Ammon's horn (tissue), 1 donor: ENCODE data around the gene PEX5L.
A peak's percentile ranks its signal among the peaks of the same experiment; 100 is the strongest.

Source experiments
- DNase-seq: peaks from one replicate; pipeline ENCODE4 v3.0.0-alpha.2; 2016; ENCODE audit warnings: low spot score

Gene PEX5L

DNA sequence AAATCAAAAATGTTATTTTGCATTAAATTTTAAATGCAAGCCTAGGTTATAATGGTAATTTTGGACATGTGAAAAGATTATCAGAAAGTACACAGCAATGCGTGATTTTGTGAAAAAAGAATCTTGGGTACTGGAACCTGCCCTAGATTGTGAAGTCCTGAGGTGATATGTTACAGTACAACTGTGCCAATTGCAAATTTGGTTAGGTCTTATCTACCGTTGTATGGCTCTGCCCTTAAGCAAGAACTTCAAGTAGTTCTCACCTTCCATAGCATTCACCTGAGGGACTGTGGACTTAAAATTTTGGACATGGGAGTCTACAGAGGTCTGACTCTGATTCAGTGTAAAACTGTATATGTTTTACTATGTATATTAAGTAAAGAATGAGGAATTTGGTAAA, 140.2 kb downstream of the PEX5L start:
- no peak for DNase-seq

DNA sequence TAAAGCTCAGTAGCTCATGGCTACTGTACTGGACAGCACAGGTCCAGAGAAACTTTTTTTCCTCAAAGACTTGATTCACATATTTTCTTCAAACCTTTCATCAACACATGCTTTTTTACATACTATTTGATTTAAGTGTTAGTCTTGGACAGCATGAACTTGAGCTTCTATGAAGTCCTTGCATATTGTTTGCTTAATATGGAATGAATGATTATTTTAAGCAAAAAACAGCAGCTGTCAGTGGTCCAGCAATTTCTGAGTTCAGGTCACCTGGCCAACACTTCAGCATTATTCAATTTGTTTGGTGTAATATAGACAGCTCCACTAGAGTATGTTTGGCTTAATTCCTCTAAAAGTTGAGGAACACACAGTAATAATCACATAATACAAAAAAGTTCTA, 141.4 kb downstream of the PEX5L start:
- DNase-seq = no peak

DNA sequence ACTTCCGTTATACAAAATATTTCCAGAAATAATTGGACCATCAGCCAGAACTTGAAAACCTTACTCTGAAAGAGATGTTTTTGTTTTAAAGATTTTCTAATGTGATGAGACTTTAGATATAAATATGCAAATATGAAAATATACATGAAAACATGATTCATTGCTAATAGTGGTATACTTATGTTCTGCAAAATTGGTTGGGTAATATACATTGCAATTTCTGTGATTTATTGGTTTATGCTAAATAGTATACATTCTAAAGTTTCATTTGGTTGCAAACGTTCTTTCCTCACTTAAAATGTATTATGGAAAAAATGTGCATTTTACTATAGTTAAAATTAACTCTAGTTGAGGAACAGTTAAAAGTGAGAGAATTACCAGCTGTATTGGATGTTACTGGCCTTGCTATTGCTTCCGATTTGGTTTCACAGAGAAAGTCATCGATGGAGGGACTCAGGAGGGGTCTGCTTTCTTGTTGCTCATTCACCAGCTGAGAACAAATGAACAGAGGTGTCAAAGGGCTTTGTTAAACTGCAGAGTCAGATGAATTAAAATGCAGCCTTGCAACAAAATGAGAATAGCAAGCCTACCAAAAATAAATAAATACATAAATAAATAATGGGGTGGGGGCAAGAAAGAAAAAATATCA, 149.3 kb downstream of the PEX5L start:
- no peak for DNase-seq

DNA sequence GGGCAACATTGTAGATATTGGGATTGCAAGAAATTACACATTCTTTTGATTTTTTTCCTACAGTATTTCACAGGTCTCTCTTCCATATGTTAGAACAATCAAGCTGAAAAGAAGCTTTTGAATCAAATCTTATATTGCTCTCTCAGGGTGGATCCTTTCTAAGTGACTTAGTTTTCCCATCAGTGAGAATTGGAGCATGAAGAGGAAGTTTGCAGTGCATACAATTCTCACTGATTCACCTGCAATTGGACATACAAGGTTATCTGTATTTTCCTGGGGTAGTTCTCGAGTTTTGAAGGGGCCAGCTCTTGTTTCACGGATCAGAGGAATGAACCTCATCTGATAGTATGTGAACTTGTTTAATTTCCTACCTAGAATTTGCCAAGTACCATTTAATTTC, 150.8 kb downstream of the PEX5L start:
- no peak for DNase-seq

DNA sequence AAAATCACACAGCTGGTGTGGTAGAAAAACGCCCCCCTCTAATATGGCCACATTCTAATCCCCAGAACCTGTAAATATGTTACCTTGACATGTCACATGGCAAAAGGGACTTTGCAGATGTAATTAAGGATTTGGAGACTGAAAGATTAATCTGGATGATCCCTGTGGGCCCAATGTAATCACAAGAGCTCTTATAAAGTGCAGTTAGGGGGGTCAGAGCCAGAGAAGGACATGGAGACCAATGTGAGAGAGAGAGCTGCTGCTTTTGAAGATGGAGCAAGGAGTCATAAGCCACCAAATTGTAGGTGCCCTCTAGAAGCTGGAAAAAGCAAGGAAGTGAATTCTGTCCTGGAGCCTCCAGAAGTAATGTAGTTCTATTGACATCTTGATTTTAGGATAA, 152.6 kb downstream of the PEX5L start:
- DNase-seq = no peak

DNA sequence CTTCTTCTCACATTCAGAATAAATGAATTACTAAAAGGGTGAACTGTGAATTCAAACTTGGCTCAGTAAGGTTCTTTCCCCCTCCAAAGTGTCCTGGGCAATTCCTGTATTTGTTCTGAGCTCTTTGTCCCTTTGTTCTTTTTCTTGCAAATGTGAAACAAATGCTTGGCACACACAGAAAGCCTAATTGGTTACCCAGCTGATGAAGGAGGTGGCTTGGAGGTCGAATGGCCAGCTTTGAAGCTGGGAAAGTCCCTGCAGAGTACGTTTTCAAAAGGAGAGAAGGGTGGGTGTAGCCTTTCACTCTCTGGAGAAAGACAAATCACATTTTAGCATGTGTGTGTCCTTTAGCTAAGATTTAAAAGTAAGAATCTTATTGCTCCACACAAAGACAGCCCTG, 154.4 kb downstream of the PEX5L start:
- peak; percentile 21 for DNase-seq

DNA sequence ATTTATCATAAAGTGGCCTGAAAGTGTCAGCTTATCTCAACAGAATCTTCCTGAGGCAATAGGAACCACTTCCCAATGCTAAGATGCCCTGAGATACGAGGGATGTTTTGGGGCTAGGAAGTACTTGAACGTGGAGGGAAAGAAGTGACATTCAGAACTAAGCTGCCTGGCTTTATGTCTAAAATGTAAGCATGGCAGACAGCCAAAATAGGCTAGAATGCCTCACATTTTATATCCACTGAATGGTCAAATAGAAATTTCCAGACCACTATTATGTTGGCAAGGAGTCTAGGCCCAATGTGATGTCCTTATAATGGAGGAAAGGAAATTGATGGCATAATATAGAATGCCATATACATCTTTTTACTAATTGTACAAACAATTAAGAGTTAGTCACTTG, 154.9 kb downstream of the PEX5L start:
- no peak for DNase-seq

DNA sequence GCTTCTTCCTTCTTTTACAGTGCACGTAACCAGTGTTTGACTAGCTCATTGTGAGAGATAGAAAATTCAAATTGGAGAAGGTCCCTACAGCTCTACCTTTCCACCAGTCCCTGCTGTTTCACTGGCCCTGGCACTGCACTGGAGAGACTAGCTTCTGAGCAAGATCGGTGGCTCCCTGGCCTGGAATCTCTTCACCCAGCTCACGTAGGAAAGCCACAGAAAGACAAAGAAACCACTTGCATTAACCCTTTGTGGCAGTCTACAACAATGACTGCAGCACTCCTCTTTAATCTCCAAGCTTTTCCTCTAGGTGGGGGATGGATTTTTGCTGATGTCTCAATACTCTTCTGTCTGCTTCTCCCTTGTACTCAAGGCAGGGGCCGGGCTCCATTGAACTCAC, 155.9 kb downstream of the PEX5L start:
- no peak for DNase-seq

DNA sequence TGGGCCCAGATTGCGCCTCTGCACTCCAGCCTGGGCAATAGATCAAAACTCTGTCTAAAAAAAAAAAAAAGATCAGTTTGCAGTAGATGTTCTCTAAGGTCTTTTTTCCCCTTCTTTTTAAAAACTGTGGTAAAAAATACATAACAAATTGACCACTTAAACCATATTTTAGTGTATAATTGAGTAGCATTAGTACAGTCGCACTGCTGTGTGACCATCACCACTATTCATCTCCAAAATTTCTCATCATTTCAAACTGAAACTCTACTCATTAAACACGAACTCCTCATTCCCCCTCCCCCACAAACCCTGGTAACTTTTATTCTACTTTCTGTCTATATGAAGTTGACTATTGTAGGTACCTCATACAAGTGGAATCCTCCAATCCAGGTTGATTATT, 160.3 kb downstream of the PEX5L start:
- no peak for DNase-seq

DNA sequence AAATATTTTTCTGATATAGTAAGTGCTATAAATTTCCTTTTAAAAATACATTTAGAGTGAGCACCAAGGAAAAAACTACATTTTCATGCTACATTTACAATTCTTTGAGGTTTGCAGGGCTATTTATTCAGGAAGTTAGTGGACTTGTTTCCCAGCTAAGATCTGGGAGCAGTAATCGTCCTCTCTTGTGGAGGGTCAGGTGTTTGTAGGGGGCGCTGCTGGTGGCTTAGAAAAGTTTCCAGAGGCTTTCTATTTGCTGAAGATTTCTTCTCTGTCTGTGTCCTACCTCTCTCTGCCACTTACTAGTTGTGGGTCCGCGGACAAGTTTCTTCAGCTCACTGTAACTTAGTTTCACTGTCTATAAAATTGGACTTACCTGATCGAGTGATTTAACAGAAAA, 163.9 kb downstream of the PEX5L start:
- no peak for DNase-seq

DNA sequence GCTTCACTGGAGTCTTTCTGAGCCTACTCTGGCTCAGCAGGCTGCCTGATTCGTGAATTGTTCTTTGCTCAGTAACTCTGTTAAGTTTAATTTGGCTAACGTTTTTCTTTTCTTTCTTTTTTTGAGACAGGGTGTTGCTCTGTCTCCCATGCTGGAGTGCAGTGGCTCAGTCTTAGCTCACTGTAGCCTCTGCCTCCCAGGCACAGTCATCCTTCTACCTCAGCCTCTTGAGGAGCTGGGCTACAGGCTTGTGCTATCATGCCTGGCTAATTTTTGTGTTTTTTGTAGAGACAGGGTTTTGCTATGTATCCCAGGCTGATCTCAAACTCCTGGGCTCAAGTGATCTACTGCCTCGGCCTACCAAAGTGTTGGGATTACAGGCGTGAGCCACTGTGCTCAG, 165.0 kb downstream of the PEX5L start:
- no peak for DNase-seq

DNA sequence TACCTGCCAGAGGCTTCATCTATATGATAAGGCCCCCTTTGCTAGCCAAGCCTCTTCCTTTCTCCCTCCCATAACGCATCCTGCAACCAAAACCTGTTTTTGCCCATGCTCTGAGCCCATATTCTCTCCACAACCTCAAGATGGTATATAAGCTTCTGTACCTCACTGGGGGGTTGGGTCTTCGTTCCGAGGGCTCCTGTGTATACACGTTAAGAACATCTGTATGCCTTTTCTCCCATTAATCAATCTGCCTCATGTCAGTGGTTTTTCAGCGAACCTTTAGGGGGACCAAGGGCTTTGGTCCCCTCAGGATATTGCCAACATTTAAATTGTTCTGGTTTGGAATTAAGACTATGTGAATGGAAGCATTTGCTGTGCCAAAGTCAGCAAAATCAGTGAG, 168.0 kb downstream of the PEX5L start:
- DNase-seq = no peak

DNA sequence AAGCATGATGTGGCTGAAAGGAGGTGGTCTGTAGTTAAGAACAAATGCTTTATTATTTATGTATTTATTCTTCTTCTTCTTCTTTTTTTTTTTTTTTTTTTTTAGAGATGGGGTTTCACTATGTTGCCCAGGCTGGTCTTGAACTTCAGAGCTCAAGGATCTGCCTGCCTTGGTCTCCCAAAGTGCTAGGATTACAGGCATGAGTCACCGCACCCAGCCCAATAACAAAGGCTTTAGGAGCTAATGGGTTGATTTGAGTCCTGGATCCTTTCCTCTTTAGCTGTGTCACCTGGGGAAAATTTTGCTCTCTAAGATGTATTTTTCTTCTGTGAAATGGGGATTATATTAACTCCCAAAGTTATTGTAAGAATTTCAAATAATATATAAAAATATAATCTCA, 168.8 kb downstream of the PEX5L start:
- no peak for DNase-seq

DNA sequence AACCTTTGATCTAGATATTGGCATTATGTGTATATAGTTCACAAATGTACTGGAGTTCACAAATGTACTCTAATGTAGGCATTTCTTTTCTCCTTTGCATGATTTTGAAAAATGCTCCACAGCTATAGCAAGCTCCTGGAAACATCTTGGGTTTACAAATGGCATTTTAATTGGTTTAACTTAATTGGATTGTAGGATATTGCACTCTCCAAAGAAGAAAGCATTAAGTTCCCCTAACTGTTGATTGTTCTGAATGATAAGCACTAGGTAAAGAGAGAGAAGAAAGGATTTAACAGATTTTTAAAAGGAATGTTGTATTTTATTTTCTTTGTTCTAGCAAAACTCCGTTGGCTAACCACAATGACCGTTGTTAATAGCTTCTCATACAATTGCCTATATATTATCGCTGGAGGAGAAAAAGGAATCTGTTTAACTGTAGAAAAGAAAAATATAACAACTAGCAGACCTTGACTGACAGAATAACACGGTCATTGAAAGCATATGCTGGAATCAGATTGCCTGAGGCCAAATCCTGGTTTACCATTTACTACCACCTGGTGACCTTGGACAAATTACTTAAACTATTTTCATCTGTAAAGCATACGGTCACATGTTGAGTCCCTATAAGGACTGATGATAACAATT, 170.8 kb downstream of the PEX5L start:
- DNase-seq = no peak

DNA sequence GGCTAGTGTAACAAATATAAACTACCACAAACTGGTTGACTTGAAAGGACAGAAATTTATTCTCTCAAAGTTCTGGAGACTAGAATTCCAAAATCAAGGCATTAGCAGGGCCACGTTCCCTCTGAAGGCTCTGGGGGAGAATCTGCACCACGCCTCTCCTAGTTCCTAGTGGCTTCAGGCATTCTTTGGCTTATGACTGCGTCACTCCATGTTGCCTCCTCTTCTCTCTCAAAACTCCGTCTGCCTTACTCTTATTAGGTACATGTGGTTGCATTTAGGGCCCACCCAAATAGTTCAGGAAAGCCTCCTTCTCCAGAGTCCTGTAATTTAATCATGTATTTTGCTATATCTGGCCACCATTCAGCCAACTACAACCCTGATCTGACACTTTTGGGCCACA, 174.8 kb downstream of the PEX5L start:
- no peak for DNase-seq

DNA sequence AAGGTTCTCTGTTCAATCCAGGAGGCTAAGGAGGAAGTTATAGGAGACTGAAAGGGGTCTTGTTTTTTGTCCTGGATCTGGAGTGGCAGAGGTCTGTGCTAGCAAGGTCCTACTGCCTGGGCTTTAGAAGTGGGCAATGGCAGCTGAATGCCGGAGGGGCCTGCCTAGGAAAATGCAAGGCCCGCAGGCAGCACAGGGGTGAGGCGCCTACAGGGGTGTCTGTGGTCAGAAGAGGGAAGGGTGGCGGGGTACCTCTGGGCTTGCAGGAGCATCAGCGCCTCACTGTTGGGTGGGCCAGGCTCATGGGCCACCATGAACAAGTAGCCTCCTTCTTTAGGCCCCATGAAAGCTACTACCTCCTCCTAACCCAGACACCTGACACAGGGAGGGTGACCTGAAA, 175.4 kb downstream of the PEX5L start:
- DNase-seq = no peak

DNA sequence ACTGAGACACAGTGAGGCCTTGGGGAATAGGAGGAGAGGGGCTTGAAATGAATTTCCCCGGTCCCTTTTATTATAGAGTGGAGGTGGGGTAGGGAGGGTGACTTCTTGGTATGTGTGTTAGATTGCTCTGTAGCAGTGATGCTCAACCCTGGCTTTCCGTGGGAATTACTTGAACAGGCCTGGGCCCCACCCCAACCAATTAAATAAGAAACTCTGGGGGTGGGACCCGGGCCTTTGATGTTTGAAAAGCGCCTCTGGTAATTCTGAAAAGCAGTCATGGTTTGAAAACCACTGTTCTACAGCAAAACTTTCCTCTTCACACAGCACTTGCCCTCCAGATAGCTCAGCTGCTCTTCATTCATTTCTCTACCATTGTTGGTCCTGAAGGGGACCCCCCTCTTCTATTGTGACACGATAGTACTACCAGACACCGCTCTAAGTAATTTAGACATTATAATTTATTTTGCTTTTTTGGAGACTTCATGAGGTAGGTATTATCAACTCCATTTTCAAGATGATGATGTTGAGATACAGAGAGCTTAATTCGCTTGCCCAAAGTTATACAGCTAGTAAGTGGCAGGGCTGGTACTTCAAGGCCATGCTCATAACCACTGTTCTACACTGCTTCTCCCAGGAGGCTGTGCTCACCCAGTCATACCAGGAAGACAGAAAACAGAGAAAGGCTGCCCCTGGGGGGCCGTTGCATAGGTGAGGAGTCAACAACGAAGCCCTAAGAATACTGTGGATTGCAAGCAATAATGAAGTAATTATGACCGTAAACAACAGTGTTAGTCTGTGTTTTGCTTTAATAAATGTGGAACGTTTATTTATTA, 176.2 kb downstream of the PEX5L start:
- no peak for DNase-seq

DNA sequence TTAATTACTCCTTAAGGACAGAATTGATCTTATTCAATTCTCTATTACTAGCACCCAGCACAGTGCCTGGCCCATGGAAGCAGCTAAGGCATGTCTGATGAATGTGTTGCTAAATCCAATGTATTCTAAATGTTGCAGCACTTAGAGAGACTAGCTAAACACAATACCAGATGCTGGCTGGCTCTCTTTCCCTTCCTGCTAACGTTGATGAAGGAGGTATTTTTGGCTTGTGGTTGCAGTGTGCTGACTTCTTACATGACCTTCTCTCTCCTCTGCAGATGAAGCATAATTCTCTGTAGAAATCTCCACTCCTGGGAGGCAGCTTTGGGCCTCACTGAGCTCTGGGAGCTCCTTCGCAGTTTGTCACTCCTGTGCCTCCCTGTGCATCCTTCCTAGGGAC, 183.6 kb downstream of the PEX5L start:
- DNase-seq = no peak

DNA sequence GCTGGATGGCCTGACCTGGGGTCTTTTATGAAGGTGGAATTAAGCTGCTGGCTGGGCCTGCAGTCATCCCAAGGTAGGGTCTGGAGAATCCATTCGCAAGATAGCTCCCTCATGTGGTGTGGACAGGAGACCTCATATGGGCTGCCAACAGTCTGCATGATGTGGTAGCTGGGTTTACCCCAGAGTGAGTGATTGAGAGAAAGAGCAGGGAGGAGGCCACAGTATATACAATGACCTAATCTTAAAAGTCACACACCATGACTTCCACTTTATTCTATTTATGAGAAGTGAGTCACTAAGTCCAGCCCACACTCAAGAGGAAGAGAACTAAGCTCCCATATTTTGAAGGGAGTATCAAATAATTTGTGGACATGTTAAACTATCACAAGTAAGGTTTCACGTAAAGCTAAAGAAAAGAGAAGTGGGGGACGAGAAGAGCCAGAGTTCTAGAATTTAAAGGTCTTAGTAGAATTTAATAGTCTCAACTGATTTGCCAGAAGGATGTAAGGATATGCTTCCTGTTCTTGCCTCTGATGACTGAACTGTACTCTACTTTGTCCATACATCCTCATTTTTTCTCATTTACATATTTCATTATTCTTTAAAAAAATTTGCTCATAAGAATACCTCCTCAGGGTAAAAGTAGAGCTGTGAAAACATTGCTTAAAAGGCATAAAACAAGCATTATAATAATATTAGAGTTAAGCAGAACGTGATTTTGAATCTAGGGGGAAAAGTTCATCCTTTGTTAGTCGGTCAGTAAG, 184.4 kb downstream of the PEX5L start:
- DNase-seq = no peak

DNA sequence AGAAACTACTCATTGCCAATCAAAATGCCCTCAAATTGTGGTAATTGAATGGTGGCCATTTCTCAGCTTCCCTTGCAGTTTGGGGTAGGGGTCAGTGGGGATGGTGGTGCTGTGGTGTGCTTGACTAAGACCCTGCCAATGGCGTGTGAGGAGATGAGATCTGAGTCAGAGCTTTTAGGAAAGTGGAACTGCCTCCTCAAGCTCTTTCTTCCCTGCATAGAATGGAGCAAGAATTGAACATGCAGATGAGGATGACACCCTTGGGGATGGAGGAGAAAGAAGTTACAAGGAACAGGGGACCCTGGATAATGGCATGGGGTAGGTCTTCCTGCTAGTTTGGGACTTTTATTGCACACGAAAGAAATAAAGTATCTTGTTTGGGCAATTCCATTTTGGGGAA, 188.0 kb downstream of the PEX5L start:
- DNase-seq = no peak

DNA sequence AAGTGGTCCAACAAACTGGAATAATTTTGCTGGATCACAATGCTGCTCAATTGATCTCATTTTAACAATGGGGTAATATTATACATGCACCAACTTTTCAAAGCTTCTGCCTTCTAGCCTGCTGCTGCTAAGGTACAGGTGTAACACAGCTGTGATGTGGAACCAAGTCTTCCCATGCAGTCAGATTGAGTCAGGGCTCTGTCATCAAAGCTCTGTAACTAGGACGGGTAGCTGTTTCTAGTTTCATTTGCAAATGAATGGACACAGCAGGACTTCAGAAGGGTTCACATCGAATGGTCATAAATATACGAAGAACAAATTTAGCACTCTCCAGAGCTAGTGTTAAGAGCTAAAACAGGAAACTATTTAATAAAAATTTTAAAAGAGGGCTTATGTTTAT, 194.7 kb downstream of the PEX5L start:
- no peak for DNase-seq

DNA sequence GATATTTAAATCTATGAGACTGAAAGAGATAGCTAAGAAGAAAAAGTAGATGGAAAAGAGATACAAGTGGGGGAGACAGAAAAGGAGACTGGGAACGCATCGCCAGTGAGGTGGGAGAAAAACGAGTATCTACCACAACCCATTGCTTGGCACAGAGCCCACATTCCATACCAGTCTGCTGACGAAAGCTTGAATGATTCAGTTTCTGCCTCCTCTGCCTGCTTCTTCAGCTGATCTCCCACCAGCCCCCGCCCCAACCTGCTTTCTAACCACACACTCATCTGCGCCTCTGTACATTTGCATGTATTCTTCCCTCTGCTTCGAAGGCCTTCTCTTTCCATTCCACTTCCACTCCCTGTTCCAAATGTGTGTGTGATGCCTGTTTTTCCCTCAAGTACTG, 195.8 kb downstream of the PEX5L start:
- DNase-seq = peak; percentile 37

DNA sequence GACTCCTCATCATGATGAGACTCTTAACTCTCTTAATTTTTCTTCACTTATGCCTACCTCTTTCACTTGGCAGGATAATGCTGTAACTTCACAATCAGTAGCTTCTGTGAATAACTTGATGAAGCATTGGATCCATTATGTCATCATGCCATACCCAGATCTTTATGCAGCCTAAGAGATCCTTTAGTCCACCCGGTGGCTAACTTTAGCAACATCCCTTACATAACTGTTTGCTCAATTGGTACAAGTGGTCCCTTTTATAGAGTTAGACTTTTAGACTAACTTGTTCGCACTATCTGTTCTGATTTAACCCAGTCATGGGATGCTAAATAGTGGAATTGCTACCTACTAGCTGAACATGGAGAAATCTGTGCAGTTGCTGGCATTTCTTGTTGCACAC, 199.4 kb downstream of the PEX5L start:
- no peak for DNase-seq
